Occipital lobe (tissue), 2 donors: ENCODE measurements around the gene DNAJC27. TPM values are rescaled to one million over a fixed set of nuclear protein-coding genes. Genes with fewer than 3 reads are reported as not detected.
A peak's percentile ranks its signal among the peaks of the same experiment; 100 is the strongest.

ENCODE experiments used
- DNase-seq: peaks from one replicate; lab custom pipeline; 2025; lab: John Stamatoyannopoulos, UW
- total RNA-seq: library from RNA; depleted of rRNA; stranded (reverse); fragments of >200 nt; gene quantifications from one replicate; pipeline ENCODE4 v1.2.3, GENCODE V29; 2014

DNAJC27 gene
- total RNA-seq, 1 donor from 2014 or later: 14.3 TPM

- DNase-seq: no peak
These were observed 1.1 kb downstream of the DNAJC27 start for GRCh38 chr2:24970483-24971285.

GRCh38 chr2:24969784-24970183 is 2.0 kb downstream of the DNAJC27 start:
- no peak for DNase-seq

GRCh38 chr2:24961903-24962302 is 9.9 kb downstream of the DNAJC27 start:
- DNase-seq: no peak

- no peak for DNase-seq
These were observed 12.0 kb downstream of the DNAJC27 start for GRCh38 chr2:24959761-24960160.

- DNase-seq: no peak
These were observed 13.3 kb downstream of the DNAJC27 start for GRCh38 chr2:24958411-24958935.

GRCh38 chr2:24957976-24958375 is 13.8 kb downstream of the DNAJC27 start:
- no peak for DNase-seq

GRCh38 chr2:24957221-24957620 is 14.5 kb downstream of the DNAJC27 start:
- DNase-seq: no peak

GRCh38 chr2:24955921-24956320 is 15.8 kb downstream of the DNAJC27 start:
- DNase-seq: no peak

GRCh38 chr2:24955232-24955631 is 16.5 kb downstream of the DNAJC27 start:
- no peak for DNase-seq

- no peak for DNase-seq
These were observed 21.7 kb downstream of the DNAJC27 start for GRCh38 chr2:24950102-24950501.

GRCh38 chr2:24948506-24948905 is 23.2 kb downstream of the DNAJC27 start:
- no peak for DNase-seq

GRCh38 chr2:24947561-24948157 is 24.1 kb downstream of the DNAJC27 start:
- DNase-seq: no peak

- no peak for DNase-seq
These were observed 25.8 kb downstream of the DNAJC27 start for GRCh38 chr2:24945907-24946306.

- no peak for DNase-seq
These were observed 28.2 kb downstream of the DNAJC27 start for GRCh38 chr2:24943427-24944053.

GRCh38 chr2:24939353-24939752 is 32.4 kb downstream of the DNAJC27 start:
- no peak for DNase-seq

- DNase-seq: no peak
These were observed 34.5 kb downstream of the DNAJC27 start for GRCh38 chr2:24937236-24937635.

GRCh38 chr2:24935145-24935544 is 36.6 kb downstream of the DNAJC27 start:
- no peak for DNase-seq

GRCh38 chr2:24932715-24933114 is 39.0 kb downstream of the DNAJC27 start:
- no peak for DNase-seq

GRCh38 chr2:24930768-24931167 is 41.0 kb downstream of the DNAJC27 start:
- DNase-seq: peak; percentile 54

GRCh38 chr2:24929230-24929629 is 42.5 kb downstream of the DNAJC27 start:
- no peak for DNase-seq

- no peak for DNase-seq
These were observed 43.7 kb downstream of the DNAJC27 start for GRCh38 chr2:24928036-24928435.

GRCh38 chr2:24926602-24927252 is 45.0 kb downstream of the DNAJC27 start:
- DNase-seq: peak; percentile 55
